ENCODE data around the gene TOMM6.

Gene TOMM6

DNA sequence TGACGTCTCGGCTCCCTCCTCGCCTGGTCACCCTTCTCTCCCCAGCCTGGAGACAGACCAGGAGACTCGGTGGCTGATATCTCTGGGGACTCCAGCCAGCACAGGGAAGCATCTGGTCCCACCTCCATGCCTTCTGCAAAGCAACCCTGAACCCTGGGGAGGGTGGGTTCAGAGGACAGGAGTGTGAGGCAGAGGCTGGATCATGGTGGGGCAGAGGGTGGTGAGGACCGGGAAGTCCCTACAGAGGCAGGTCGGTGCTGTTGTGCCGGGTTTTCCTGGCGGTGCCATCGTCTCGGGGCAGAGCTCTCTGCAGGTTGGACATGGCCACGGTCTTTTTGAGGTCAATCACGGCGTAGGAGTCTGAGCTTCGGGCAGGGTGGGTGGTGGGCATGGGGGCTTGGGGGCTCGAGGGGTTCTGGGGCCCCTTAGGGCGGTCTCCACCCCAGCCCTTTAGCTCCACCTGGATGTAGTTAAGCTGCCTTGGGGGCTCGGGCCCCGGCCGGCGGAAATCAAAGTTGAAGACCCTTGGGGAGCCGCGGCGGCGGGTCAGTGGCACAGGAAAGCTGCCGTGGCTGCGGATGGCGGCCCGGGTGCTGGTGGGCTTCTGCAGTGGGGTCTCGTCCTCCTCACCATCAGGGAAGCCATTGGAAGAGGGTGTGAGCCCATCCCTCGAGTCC lies 17.0 kb upstream of the TOMM6 start:
- DNase-seq (ENCODE audit: low read depth in 2 of 2): no peak
- TF ChIP-seq, protein P1, sequence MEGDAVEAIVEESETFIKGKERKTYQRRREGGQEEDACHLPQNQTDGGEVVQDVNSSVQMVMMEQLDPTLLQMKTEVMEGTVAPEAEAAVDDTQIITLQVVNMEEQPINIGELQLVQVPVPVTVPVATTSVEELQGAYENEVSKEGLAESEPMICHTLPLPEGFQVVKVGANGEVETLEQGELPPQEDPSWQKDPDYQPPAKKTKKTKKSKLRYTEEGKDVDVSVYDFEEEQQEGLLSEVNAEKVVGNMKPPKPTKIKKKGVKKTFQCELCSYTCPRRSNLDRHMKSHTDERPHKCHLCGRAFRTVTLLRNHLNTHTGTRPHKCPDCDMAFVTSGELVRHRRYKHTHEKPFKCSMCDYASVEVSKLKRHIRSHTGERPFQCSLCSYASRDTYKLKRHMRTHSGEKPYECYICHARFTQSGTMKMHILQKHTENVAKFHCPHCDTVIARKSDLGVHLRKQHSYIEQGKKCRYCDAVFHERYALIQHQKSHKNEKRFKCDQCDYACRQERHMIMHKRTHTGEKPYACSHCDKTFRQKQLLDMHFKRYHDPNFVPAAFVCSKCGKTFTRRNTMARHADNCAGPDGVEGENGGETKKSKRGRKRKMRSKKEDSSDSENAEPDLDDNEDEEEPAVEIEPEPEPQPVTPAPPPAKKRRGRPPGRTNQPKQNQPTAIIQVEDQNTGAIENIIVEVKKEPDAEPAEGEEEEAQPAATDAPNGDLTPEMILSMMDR (IDR thresholded peaks at IDR 0.05; ENCODE audit: low read depth, low read length): no peak
- no peak overlapping the region for H3K4me3 ChIP-seq (replicated peaks in 1 of 2; ENCODE audit: low read depth in 2 of 2, low read length in 2 of 2)

DNA sequence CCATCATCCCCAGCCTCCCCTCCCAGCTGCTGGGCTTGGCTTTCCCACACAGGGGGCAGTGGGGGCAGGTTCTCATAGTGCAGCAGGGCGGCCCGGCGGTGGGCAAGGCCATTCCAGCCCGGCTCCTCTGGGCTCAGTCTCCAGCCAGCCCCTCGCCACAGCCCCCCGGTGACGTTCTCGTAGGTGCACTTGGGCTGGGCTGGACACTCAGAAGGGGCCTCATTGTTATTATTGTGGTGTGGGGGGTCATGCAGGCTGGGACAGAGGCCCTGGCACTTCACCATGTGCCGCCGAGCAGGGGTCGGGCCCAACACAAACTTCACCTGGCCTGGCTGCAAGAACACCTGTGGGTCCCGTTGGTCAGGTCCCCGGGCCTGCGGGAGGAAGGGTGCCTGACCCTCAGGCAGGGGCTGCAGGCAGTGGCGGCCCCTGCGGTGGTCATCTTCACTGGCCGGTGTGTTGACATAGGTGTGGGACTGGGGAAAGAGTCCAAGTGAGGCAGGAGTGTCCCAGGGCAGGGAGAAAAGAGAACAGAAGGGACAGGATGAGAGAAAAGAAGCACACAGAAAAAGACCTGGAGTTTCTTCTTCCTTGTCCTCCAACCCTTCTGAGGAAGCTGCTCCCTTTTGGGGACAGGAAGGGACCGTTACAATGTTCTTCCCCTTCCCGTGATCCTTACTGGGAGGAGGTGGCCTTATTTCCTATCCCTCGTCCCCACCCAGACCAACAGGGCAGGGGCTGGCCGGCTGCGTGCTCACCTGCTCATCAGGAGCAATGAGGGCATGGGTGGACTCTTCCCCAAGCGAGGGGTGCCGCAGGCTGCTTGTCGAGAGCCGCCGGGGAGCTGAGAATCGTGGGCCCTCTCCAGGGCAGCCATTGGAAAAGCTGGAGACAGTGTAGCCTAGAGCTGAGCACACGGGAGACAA lies 16.2 kb upstream of the TOMM6 start:
- no peak overlapping the region for H3K4me3 ChIP-seq (replicated peaks in 1 of 2; ENCODE audit: low read depth in 2 of 2, low read length in 2 of 2)
- TF ChIP-seq, protein P1 (IDR thresholded peaks at IDR 0.05; ENCODE audit: low read depth, low read length): no peak
- DNase-seq (ENCODE audit: low read depth in 2 of 2): no peak

DNA sequence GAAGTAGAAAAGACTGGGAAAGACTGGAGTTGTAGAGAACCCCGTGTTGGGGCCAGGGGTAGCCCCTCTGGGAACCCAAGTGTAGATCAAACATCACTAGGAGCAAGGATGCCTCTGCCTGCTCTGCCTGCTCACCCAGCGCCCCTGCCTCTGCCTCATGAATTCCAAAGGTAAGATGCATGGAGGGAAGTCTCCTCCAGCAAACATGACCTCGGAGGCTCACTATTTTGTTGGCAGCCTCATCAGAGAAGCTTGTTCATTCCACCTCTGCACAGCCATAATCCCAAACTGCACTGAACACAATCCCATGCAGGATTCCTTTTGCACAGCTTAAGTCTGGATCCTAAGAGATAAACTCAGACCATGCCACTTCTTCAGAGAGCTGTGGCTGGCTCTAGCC lies 12.7 kb upstream of the TOMM6 start:
- no peak for DNase-seq (ENCODE audit: low read depth in 2 of 2)
- no peak overlapping the region for H3K4me3 ChIP-seq (replicated peaks in 1 of 2; ENCODE audit: low read depth in 2 of 2, low read length in 2 of 2)
- TF ChIP-seq, protein P1 (IDR thresholded peaks at IDR 0.05; ENCODE audit: low read depth, low read length): no peak

DNA sequence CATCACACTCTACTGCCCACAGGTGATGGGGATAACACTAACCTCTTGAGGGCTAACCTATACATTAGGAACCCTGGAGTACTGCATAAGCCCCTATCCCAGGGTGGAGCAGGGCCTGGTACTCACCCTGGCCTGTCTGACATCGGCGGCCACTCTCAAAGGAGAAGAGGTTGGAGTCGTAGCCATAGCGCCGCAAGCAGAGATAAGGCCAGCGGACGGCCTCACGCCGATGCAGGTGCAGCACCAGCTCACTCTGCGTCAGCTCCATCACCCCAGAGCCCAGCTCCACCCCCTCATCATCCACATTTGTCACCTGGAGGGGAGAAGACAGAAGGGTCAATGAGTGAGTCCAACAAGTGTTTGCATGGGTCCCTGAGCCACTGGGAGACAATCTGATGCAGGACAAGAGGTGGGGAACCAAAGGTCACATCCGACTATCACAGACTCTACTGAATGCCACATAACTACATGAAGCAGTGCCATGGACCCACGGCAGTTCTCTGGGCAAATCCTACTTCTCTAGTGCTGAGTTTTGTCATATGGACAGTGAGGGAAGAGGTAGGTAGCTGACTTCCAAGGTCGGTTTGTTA lies 12.1 kb upstream of the TOMM6 start:
- H3K4me3 ChIP-seq (replicated peaks in 1 of 2; ENCODE audit: low read depth in 2 of 2, low read length in 2 of 2): no peak overlapping the region
- no peak for DNase-seq (ENCODE audit: low read depth in 2 of 2)
- TF ChIP-seq, protein P1 (IDR thresholded peaks at IDR 0.05; ENCODE audit: low read depth, low read length): no peak

DNA sequence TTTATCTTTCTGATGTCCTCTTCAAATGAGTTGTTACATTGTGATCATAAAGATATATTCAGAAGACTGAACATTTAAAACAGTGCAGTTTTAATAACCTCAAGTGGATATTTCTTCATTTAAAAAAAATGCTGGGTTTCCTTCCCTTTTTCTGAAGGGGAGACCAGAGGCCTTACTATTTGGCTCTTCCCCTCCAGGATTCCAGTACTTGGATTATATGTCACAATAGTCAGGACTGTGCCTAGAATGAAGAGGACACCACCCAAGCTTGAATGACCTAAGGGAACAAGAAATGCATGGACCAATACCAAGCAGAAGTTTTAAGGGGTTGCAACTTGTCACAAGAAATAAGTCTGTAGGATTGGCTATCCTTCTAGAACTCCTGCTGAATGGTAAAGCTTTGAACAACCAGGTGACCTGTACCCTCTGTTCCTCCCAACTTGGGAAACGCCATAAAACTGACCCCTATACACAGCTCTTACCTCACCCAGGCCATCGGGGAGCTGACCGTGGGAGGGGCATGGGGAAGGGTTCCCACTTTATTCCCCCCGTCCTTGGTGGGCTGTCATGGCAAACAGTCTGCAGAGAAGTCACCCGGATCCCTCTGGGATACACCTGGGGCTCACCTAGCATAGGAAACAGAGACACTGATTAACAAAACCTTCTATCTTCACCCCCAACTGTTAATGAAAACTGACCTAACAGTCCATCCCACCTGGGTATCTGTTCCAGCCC lies 9.8 kb upstream of the TOMM6 start:
- TF ChIP-seq, protein P1 (IDR thresholded peaks at IDR 0.05; ENCODE audit: low read depth, low read length): no peak
- no peak for DNase-seq (ENCODE audit: low read depth in 2 of 2)
- H3K4me3 ChIP-seq (replicated peaks in 1 of 2; ENCODE audit: low read depth in 2 of 2, low read length in 2 of 2): no peak overlapping the region

DNA sequence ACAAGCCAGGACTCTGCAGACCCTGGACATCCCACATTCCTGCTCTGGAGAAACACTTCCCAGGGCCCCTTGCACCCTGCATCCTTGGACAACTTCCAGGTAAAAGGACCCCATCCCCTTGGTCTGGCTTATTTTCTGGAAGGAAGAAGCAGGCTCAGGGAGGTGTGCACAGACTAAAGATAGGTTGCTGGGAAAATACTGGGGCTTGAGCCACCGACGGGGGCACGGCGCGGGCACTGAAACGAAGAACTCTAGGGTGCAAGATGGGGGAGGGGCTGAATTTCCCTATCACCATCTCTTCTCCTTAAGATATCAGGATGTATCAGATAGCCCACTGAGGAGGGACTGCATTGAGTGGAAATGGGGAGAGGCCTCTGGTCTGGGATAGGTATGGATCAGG lies 8.6 kb upstream of the TOMM6 start:
- TF ChIP-seq, protein P1 (IDR thresholded peaks at IDR 0.05; ENCODE audit: low read depth, low read length): no peak
- no peak for DNase-seq (ENCODE audit: low read depth in 2 of 2)
- peak overlapping the region; percentile 62 for H3K4me3 ChIP-seq (replicated peaks in 1 of 2; ENCODE audit: low read depth in 2 of 2, low read length in 2 of 2)
